Activated CD4-positive, alpha-beta T cell treated with anti-CD3 and anti-CD28 coated beads, Interleukin-2, amount 50 U/mL, for 16 hours (primary cell): ENCODE data around the gene PIP5KL1.
A peak's percentile ranks its signal among the peaks of the same experiment; 100 is the strongest.

Experiments
- DNase-seq: peaks from one replicate; pipeline ENCODE4 v3.0.0-alpha.2; 2020

Gene PIP5KL1

GRCh38 chr9:127968042-127968441 lies 37.5 kb upstream of the PIP5KL1 start:
- DNase-seq, result no peak

DNA sequence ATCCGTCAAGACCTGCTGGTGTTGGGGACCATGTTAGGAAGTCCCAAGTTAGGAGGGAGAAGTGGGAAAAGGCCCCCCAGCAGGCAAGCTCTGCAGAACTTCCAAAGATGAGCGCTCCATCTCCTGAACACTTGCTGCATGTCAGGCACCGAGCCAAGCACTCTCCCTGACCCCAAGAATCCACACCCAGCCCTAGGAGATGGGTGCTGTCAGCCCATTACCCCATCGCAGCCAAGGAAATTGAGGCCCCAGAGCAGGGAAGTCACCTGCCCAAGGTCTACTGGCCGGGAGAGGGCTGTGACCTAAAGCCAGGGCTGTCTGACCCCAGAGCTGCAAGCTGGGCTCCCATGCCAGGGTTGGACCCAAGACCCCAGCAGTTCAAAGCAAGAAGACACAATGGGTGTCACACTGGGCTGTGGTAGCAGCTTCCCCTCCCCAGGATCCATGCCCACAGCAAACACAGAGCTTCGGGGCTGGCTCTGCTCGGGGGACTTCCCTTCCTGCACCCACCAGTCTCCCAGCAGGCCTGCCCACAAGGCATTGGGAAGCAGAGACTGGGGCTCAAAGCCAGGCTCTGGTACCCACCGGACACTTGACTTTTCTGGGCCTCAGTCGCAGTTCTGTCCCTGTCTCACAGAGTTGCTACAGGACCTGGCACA lies 36.7 kb upstream of the PIP5KL1 start:
- no peak for DNase-seq

- DNase-seq, result no peak
These were observed 36.0 kb upstream of the PIP5KL1 start for GRCh38 chr9:127966416-127967150.

GRCh38 chr9:127965953-127966352 lies 35.4 kb upstream of the PIP5KL1 start:
- no peak for DNase-seq

DNA sequence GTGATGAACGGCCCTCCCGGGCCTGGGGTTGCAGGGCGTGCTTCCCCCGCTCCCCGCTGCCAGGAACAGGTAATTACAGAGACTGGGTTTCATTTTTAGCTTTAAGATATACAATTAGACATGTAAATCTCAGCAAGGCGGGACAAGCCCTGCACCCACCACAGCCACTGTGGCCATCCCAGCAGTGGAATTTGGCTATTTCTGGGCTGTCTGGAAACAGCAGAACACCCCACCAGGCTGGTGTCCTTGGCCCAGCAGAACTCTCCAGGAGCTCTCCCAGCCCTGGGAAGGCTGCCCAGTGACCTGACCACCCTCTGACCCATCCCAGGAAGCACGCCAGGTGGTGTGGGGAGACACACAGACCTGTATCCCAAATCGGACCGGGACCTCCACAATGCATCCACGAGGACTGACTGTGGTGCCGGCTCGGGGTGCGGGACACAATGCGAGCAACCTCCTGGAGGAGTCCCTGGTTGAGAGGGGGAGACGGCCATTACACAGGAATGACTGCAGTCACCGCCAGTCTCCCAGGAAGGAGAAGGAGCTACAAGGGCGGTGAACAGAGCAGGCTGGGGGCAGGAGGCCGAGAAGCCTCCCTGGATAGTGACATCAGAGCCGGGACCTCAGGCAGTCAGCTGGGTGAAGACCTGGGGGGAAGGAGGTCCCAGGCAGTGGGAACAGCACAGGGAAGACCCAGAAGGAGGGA lies 32.9 kb upstream of the PIP5KL1 start:
- no peak for DNase-seq

GRCh38 chr9:127963041-127963358 lies 32.4 kb upstream of the PIP5KL1 start:
- DNase-seq, result no peak

DNA sequence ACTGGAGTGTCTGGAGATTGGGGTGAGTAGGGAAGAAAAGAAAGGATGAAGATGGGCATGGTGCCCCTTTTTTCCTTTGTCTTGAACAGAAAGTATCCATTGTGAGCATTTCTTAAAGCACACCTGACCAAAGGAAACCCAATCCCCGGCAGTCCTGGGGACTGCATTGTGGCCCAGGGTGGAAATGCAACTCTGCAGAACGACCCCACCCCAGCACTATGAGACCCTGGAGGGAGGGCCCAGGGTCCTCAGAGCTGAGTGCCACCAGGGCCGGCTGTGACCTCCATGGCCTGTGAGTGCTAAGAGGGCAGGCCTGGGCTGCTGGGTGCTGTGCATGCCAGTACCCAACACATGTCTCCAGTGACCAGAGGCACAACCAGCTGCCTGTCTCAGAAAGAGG lies 31.7 kb upstream of the PIP5KL1 start:
- no peak for DNase-seq

GRCh38 chr9:127961613-127962155 lies 31.1 kb upstream of the PIP5KL1 start:
- no peak for DNase-seq

DNA sequence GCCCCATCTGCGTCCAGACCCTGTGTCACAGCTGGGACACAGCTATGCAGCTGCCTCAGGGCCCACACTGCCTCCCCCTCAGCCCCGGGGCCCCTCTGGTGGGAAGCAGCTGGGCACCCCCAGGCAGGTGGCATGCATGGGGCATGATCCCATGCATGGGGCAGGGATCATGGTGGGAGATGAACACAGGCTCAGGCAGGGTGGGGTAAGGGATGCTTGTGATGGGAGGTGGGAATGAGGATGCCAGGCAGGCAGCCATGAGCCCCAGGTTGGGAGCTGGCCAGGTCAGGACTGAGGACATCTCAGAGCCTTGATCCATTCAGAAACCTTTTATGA lies 30.5 kb upstream of the PIP5KL1 start:
- DNase-seq, result no peak

DNA sequence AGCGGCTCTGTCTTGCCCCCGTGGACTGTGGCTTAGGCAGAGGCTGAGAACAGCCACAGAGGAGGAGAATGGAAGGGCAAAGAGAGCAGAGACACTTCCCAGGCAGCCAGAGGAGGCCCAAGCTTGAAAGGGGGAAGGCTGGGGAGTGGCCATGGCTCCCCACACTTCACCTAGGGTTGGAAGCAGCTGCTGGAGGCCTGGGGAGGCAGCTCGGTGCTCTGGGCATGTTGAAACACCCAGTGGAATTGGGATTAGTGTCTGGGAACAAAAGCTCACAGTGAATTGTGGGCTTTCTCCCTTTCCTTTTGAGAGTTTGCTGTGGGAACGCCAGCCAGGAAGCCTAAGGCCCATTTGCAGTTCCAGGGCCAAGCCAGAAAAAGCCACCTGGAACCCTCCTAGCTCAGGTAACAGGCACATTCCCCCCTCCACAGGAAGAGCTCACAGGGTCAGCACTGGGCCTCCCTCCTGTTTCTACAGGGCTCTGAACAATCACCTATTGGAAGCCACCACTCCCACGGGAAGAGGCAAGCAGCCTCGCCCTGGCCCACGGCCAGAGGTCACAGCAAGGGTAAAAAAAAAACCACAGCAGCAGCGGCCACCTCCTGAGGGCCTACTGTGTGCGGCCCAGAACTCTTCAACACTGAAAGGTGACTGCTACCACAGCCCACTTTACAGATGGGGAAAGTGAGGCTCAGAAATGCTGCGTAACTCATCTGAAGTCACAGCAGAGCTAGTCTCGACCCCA lies 30.0 kb upstream of the PIP5KL1 start:
- no peak for DNase-seq

GRCh38 chr9:127959841-127960409 lies 29.3 kb upstream of the PIP5KL1 start:
- DNase-seq, result no peak

DNA sequence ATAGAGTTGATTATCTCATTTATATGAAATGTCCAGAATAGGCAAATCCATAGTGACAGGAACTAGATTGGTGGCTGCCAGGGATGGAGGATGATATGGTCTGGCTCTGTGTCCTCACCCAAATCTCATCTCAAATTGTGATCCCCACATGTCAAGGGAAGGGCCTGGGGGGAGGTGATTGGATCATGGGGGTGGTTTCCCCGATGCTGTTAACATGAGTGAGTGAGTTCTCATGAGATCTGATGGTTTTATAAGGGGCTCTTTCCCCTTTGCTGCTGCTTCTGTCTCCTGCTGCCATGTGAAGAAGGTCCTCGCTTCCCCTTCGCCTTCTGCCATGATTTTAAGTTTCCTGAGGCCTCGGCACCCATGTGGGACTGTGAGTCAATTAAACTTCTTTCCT lies 28.8 kb upstream of the PIP5KL1 start:
- DNase-seq, result no peak

- DNase-seq, result no peak
These were observed 28.2 kb upstream of the PIP5KL1 start for GRCh38 chr9:127958728-127959127.

GRCh38 chr9:127955294-127956015 lies 24.9 kb upstream of the PIP5KL1 start:
- peak; percentile 86 for DNase-seq

DNA sequence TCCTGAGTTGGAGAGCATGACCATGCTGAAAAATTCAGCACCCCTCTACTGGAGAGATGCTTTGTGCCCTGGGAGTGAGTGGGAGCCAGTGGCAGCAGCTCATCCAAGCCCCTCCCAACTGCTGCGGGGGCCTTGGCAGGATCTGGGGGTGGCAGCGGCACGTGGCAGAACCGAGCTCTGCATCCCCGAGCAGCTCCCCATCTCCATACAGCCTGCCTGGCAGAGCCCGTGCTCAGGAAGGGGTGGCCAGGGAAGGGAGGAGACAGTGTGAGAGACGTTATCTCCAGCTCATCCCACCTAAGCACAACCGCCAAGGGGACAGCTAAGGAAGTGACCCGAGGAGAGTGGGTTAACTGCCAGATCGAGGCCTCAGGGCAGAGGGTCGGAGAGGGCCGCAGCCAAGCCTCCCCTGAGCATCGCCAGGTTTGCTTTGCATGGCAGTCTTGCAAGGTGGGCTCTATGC lies 24.3 kb upstream of the PIP5KL1 start:
- DNase-seq, result no peak

GRCh38 chr9:127953768-127954505 lies 23.4 kb upstream of the PIP5KL1 start:
- no peak for DNase-seq

DNA sequence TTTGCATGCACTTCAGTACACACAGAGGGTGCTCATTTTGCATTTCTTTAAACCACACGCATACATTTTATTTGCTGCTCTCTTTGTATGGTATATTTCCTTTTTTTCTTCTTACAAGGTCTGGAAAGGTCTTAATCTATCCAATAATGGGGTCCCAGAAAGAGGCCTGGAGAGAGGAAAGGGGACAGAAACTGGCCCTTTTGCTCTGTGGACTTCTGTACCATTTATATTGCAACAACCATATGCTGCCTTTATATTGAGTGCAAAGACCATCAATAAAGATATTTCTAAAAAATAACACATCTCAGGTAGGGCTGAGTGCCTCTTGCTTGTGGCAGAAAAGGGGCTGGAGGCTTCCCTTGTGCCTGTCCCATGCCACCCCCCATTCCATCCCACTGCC lies 22.6 kb upstream of the PIP5KL1 start:
- DNase-seq, result no peak

- no peak for DNase-seq
These were observed 20.1 kb upstream of the PIP5KL1 start for GRCh38 chr9:127950513-127951289.

- no peak for DNase-seq
These were observed 19.4 kb upstream of the PIP5KL1 start for GRCh38 chr9:127949827-127950512.
